AG08395 (cell line): ENCODE data around the gene HAT1.
"Not testable (repeated sequence)": the region's sequence is repeated elsewhere in the genome, so short reads cannot be mapped to it uniquely, and the experiment has no call there.

ENCODE experiments used
- DNase-seq: peaks from one replicate; pipeline ENCODE4 v3.0.0; 2012; ENCODE audit warnings: mixed read lengths, low spot score

Gene HAT1, protein sequence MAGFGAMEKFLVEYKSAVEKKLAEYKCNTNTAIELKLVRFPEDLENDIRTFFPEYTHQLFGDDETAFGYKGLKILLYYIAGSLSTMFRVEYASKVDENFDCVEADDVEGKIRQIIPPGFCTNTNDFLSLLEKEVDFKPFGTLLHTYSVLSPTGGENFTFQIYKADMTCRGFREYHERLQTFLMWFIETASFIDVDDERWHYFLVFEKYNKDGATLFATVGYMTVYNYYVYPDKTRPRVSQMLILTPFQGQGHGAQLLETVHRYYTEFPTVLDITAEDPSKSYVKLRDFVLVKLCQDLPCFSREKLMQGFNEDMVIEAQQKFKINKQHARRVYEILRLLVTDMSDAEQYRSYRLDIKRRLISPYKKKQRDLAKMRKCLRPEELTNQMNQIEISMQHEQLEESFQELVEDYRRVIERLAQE

DNA sequence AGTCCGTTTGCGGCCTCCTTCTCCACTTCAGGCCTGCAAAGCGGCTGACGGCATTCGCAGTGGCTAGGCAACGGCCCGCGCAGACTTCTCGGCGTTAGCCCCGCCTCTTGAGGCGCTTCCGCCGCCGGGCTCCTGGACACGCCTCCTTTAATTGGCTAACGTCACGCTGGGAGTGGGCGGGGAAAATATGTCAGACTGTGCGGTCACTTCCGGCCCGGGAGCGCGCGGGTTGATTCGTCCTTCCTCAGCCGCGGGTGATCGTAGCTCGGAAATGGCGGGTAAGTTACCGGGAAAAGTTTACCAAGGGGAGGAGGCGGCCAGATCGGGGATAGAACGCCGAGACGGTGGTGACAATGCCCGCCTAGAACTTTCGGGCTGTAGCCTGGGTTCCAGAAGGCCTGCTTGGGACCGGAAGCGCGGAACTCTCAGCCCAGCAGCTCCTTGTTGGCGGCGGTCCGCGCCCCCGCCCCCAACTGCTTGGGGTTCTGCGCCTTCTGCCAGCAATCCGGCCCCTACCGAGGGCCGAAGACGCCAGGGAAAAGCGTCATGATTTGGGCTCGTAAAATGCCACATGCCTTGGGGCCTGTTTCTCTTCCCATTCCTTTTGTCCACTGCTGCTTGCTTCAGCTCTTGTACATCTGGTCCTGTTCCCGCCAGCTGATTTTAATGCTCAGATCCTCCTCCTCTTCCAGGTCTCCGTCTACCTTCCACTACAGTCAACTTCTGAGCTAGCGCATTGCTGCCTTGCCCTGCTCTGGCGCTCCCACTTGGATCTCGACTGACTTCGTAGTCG lies at the start of gene HAT1:
TSS of gene HAT1 (plus strand) at position 232 of the 793 bp plus-strand sequence. CDS start at position 272, 40 bp downstream.
- peak; percentile 98 for DNase-seq

DNA sequence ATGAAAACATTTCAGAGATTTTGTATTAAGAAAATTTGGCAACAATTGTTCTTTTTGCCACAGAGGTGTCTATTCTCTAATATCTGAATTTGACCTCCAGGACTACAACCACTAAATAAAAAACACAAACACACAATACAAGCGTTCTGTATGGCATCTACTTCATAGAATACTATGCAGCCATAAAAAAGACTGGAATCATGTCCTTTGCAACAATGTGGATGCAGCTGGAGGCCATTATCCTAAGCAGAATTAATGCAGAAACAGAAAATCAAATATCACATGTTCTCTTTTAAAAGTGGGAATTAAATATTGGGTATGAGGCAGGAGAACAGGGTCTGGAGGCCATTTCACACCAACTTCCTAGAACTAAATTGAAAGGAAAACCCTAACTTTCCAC lies 47.7 kb upstream of the HAT1 start:
- DNase-seq = no peak

DNA sequence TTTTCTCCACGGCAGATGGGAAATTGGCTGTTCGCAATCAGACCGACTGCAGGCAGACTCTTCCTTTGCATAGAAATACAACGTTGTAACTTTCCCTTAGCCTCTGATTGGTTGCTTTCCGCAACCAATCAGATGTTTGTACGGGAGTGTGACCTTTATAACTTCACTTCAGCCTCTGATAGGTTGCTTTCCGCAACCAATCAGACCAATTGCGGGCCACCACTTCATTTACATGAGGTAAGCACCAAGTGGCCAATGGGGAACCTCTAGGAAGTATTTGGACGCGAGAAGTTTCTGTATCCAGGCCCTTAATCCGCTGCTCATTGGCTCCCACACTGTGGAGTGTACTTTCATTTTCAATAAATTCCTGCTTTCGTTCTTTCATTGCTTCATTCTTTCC lies 47.3 kb upstream of the HAT1 start:
- DNase-seq = no peak

DNA sequence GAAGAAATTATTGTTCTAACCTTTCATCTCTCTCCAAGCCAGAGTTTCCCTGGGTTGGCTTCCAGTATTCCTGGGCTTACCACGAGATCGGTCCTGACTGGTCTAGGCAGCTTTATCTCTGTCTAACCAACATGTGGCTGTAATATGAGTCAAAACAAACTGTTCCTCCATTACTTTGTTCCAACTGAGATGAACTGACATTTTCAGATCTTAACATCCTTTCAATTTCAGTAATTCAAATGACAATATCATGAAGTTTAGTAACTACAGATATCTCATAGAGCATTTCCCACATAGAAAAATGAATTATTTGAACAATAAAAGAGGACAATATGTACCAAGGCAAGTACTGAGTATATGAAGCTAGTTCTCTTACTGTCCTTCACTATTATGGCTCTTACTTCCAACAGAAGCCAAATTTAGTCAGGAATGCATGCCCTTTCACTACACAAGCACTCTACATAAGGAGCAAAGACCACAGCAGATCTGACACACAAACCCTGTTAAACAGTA lies 43.7 kb upstream of the HAT1 start:
- peak; percentile 61 for DNase-seq

DNA sequence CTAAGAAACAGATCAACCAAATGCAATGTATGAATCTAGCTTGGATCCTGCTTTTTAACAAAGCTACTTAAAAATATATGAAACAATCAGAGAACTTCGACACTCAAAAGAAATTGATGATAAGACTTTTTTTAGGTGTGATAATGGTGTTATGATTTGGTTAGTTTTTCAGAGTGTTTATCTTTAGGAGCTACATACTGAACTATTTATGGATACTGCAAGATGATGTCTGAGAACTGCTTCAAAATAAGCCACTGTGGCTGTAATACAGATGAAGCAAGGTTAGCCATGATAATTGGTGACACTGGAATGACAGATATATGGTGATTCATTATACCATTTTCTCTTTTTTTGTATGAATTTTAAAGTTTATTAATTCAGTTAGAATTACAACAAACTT lies 42.4 kb upstream of the HAT1 start:
- DNase-seq = no peak

DNA sequence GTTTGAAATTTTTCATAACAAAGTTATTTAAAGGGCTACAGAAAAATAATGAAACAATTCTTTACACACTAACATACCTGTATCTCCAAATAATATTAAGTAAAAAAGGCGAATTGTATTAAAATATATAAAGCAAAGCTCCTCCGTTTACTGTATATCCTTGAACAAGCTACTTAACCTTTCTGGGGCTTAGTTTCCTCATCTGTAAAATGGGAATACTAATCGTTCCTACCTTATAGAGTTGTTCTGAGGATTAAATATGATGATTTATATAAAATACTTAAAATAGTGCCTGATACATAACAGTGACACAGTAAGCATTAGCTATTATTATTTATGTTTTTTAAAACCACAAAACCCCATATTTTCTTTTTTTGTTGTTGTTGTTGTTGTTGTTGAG lies 41.5 kb upstream of the HAT1 start:
- no peak for DNase-seq

DNA sequence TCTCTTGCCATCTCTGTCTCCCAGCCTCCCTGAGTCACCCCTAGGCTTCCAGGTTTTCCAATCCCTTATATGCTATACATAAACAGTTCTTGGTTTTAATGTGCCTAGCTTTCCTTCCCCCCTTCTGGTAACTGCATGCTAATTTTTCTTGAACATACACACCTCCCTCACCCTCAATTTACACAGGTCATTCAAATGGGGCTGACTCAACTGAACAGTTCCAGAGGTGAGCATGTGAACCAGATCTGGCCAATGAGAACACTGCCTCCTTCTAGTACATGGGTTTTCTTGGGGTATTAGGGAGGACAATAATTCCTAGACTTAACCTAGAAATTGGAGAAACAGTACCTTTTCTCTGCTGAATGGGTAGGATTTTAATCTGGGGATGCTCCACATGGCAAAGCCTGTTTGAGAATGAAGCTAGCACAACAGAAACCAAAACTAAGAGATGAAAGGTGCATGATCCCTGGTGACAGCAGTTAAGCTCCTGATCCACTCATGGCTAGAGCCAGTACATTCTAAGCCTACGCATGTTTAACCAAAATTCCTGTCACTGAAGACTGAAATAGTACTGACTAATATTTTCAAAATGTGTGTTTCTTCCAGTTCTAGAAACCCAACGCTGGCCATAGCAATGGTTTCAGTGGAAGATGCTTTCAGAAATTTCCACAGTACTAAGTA lies 40.0 kb upstream of the HAT1 start:
- DNase-seq = no peak

DNA sequence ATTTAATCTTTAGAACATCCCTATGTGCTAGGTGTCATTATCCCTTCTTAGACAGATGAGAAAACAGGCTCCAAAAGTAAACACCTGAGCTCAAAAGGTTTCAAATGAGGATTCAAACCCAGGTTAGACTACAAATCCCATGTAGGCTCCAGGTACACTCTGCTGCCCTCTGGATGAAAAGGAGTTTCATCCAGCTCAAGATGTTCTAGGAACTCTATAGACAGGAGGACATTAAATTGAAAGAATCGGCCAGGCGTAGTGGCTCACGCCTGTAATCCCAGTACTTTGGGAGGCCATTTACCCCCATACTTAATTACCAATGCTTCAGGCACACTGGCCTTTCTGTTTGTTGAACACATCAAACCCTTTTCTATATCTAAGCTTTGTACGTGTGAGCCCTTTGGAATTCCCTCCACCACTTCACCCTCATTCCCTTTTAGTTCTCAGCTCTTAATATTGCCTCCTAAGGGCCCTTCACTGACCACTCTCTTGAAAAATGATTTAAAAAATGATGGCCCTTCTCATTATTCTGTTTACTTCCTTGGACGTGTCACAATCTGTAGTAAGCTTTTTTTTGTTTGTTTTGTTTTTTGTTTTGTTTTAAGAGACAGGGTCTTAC lies 38.9 kb upstream of the HAT1 start:
- DNase-seq = no peak

DNA sequence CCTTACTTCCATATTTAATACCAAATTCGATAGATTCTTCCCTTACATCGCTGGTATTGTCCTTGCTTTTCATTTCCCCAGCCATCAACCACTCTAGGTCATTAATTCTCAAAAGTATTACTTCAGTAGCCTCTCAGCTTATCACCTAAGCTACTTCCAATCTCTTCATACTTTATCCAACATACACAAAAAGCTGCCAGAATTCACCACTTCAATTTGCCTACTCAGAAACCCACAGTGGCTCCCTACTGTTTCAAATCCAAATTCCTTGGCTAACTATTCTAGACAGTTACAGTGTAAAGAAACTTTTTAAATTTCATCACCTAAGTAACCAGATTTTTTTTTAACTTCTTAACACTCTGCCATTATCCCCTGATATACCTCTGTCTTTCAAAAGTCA lies 32.9 kb upstream of the HAT1 start:
- DNase-seq = no peak

DNA sequence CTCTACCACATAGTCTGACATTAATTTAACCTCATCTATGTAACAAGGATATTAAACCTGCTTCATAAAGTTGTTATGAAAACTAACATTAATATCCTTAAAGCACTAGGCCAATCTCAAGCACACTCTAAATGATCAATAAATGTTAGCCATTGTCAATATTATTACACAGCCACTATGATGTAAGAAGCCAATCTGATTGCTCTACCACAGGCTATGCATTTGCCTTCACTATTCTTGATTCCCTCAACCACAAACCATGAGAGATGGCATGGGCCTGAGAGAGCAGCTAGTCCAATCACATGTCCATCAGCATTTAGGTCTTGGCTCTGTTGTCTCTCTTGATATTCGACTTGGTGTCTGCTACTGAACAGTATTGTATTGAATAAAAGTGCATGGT lies 32.5 kb upstream of the HAT1 start:
- DNase-seq = no peak

DNA sequence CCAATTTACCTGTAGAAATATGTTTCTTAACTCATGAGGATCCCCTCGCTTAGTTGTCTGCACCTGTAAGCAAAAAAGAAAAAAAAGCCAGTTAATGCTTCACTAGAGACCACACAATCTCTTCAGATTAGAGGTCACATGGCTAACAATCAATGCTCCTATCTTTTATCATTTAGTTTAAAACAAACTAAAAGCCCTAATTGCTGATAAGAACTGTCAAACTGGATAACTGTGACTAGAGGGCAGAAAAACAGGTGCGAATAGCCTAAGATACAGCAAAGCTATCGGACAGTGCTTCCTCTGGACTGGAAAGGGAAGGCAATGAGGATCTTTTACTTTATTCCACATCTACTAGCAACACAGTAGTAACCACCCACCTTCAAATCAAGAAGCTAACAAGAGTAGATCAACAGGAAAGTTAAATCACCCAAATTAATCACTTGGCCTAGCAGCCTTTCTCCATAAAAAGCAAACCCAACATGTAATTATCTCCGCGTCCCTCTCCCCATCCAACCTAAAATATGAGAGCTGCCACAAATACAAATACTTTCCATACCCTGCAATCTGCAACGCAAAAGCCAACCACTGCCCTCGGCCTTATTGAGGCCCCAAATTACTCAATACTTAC lies 29.0 kb upstream of the HAT1 start:
- DNase-seq = peak; percentile 5

DNA sequence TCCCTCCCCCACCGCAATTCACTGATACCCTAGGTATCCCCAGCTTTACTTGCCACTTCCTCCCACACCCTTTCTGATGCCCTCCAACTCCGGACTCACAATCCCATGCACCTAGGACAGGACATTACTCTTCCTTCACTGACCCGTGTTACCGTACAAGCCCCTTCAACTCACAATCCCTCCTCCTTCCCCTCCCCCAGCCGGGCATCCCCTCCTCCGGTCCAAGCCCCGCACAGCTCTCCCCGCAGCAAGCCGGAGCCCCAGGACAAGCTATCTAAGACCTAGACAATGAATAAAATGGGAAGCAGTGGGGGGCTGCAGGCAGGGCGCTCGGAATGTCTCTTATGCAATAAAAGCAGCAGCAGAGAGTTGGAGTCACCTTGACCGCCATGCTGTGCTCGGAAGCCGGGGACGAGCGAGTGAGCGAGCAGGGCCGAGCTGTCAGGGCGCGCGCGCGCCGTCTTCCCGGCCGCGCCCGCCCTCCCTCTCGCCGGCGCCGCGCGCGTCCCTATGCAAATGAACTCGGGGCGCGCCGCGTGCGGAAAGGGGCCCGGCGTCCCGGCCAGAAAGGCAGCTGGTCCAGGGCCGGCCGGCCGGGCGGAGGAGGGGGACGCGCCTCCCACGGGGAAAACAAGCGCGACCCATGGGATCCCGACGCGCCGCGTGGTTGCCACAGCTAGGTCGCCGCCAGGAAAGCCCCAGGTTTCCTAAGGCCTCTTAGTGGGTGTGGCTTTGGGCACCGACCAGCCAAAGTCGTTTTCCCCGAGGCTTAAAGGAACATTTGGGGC lies 28.2 kb upstream of the HAT1 start, which contains the start of gene SLC25A12:
TSS of gene SLC25A12 (minus strand) at position 421 of the 788 bp plus-strand sequence. CDS start at position 391, 30 bp downstream.
- peak; percentile 90 for DNase-seq

DNA sequence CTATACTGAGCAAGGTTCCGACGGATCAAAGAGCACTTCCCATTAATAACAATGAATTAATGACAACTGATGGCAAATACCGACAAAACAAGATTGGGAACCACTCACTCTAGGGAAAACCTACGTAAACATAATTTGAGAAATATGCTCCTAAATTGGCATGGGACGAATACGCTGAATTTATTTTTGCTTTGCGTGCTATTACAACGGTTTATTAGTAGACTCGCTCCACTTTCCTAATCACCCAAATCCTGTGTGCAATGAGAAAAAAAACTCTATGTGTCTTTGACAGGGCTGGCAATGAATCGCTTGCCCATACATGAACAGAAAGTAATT lies 27.7 kb upstream of the HAT1 start:
- DNase-seq = no peak

DNA sequence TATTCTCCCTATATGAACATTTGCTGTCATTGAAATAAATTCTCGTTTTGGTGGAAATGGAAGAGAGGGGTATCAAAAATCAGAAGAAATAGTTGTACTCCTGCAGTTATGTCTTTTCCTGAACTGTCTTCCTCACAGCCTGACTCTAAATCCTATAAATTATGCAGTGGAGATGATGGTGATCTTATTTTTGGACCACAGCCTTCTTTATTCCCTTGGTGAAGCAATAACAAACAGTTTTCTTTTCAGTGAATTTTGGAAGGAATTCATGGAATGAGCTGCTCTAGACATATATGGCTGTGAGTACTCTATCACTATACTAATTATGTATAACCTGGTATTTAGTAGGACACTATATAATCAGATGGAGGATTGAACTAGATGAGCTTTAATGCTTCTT lies 26.5 kb upstream of the HAT1 start:
- peak; percentile 18 for DNase-seq

DNA sequence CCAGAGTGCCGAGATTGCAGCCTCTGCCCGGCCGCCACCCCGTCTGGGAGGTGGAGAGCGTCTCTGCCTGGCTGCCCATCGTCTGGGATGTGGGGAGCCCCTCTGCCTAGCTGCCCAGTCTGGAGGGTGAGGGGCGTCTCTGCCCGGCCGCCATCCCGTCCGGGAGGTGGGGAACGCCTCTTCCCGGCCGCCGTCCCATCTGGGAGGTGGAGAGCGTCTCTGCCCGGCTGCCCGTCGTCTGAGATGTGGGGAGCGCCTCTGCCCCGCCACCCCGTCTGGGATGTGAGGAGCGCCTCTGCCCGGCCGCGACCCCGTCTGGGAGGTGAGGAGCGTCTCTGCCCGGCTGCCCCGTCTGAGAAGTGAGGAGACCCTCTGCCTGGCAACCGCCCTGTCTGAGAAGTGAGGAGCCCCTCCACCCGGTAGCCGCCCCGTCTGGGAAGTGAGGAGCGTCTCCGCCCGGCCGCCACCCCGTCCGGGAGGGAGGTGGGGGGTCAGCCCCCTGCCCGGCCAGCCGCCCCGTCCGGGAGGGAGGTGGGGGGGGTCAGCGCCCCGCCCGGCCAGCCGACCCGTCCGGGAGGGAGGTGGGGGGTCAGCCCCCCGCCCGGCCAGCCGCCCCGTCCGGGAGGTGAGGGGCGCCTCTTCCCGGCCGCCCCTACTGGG lies 22.5 kb upstream of the HAT1 start:
- DNase-seq = not testable (repeated sequence)

DNA sequence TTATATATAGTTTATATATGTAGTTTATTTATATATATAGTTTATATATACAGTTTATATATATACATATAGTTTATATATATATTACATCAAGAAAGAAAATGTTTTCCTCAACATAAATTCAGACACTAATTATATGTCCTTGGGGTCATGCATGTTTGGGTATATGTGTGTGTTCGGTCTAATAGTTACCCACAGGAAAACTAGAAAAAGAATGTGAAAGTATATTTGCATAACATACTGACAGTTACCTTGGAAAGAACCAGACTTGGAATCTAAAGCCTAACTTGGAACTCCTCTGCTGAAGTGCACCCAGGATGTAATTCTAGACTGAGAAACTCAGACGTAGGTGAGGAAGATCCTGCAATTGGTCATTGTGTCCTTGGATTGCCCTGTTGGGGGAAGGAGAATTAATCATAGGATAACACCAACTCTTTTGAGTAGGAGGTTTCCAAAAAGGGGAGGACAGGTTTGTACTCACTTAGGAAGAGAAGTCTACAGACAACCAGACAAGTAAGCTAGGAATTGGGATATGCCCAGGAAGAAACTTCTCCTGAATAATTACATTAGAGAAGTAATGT lies 19.3 kb upstream of the HAT1 start:
- no peak for DNase-seq

DNA sequence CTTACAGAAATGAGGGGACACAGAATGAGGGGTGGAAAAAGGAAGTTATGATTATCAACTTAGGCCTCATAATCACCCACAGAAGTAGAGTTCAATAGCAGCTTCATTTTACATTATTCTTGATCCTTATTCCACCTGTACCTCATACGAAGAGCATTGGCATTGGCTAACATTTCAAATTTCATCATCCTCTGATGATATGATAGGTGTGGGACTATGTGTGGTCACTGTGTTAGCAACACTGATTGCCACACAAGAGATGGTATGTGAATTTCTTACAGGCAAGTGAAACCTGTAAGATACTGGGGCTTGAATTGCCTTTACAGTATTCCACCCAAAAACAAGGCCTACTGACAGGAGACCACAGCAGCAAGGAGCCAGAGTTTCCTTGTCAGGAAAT lies 14.0 kb upstream of the HAT1 start:
- no peak for DNase-seq

DNA sequence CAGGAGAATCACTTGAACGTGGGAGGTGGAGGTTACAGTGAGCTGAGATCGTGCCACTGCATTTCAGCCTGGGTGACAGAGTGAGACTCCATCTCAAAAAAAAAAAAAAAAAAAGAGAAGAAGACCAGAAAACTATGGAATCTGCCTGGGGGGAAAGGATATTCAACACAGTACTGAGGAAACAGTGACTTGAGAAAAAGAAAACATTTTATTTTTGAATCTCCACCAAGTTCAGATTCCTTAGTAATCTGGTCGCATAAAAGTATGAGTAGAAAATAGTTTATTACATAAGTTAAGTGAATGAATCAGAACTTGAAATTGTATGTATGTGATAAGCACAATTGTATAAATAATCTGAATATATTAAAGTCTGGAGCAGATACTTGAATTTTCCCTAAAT lies 13.0 kb upstream of the HAT1 start:
- no peak for DNase-seq

DNA sequence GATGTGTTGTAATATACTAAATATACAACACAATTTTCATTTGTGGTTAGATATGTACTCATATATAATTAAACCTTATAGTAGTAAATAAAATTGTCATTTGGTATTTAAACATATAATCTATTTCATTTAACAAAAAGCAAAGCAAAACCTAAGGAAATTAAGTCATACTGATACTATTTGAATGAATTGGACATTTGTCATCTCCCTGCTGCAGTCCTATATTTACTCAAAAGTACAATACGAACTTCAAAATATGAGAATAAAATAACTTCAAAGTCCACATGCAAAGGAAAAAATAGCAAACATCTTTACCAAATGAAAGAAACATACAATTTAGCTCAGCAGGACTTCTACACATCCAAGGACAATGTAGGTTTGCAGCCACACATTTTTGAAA lies 11.8 kb upstream of the HAT1 start:
- no peak for DNase-seq

DNA sequence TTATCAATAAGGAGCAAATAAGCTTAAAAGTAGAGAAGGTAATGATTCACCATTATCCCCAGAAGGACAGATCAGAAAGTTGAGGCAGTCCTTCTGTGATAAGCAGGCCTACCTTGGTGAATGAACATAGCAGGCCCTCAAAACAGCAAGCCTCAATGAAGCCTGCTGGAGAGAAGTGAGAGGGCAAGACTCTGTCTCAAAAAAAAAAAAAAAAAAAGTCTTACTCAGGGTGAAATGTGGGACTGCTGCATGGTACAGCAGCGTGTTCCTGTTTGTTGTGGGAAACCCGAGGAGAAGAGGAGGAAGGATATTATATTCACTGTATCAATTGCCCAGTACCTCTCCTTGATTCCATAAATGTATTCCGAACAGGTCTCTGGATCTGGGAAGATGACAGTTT lies 8.7 kb upstream of the HAT1 start:
- DNase-seq = no peak
